HG03139 (cell line): Measurements from ENCODE around the gene COMMD1.
"Not testable (repeated sequence)": the region's sequence is repeated elsewhere in the genome, so short reads cannot be mapped to it uniquely, and the experiment has no call there.

ENCODE experiments used
- ATAC-seq: cut with Tn5 transposase; IDR thresholded peaks from one replicate; pipeline ENCODE4 v1.9.1; 2021; ENCODE audit not compliant: unreplicated experiment

COMMD1 gene

GRCh38 chr2:62065243-62065642 lies 159.8 kb downstream of the COMMD1 start:
- ATAC-seq, result no peak

- ATAC-seq, result no peak
Measured at GRCh38 chr2:62071126-62071598, 165.7 kb downstream of the COMMD1 start.

- no peak for ATAC-seq
Measured at GRCh38 chr2:62071760-62072680, 166.5 kb downstream of the COMMD1 start.

- ATAC-seq, result no peak
Measured at GRCh38 chr2:62074233-62074632, 168.8 kb downstream of the COMMD1 start.

- ATAC-seq, result no peak
Measured at GRCh38 chr2:62076980-62077638, 171.6 kb downstream of the COMMD1 start.

- no peak for ATAC-seq
Measured at GRCh38 chr2:62084801-62085200, 179.3 kb downstream of the COMMD1 start.

GRCh38 chr2:62089658-62090057 lies 184.2 kb downstream of the COMMD1 start:
- no peak for ATAC-seq

- no peak for ATAC-seq
Measured at GRCh38 chr2:62091471-62091870, 186.0 kb downstream of the COMMD1 start.

GRCh38 chr2:62099050-62099449 lies 193.6 kb downstream of the COMMD1 start:
- ATAC-seq, result no peak

GRCh38 chr2:62099523-62100175 lies 194.2 kb downstream of the COMMD1 start:
- ATAC-seq, result peak; percentile 83

GRCh38 chr2:62101886-62102285 lies 196.4 kb downstream of the COMMD1 start:
- ATAC-seq, result no peak

- ATAC-seq, result no peak
Measured at GRCh38 chr2:62102402-62102920, 197.0 kb downstream of the COMMD1 start.

- no peak for ATAC-seq
Measured at GRCh38 chr2:62109554-62109953, 204.1 kb downstream of the COMMD1 start.

- no peak for ATAC-seq
Measured at GRCh38 chr2:62110415-62111025, 205.0 kb downstream of the COMMD1 start.

GRCh38 chr2:62112179-62112578 lies 206.7 kb downstream of the COMMD1 start:
- ATAC-seq, result no peak

GRCh38 chr2:62114564-62114963 lies 209.1 kb downstream of the COMMD1 start:
- ATAC-seq, result no peak

GRCh38 chr2:62116983-62117382 lies 211.5 kb downstream of the COMMD1 start:
- no peak for ATAC-seq

GRCh38 chr2:62118160-62118559 lies 212.7 kb downstream of the COMMD1 start:
- no peak for ATAC-seq

GRCh38 chr2:62119311-62119974 lies 214.0 kb downstream of the COMMD1 start:
- no peak for ATAC-seq

GRCh38 chr2:62126239-62126638 lies 220.8 kb downstream of the COMMD1 start:
- not testable (repeated sequence) for ATAC-seq
